Esophagus squamous epithelium (tissue), 4 donors: ENCODE data around the gene ZNF263.

Experiments used
- CTCF ChIP-seq, 6 experiments: fragments of 450-650 bp in 4 of 6; fragments of 200-600 bp in 2 of 6; sonication (generic) in 2 of 6; IDR thresholded peaks; one replicate each; pipeline ENCODE4 v1.5.1; 2016 to 2019; ENCODE audit warnings: antibody characterized with exemption in 6 of 6, mild to moderate bottlenecking in 4 of 6, moderate library complexity in 4 of 6
- POLR2A ChIP-seq, 4 donors: fragments of 450-650 bp; IDR thresholded peaks; one replicate each; pipeline ENCODE4 v1.6.1; 2017; ENCODE audit warnings: antibody characterized with exemption in 4 of 4, mild to moderate bottlenecking in 4 of 4, moderate library complexity in 3 of 4

- TF ChIP-seq CTCF (IDR thresholded peaks at IDR 0.05): no peak
- TF ChIP-seq POLR2A (IDR thresholded peaks at IDR 0.05): no peak
Observed at GRCh38 chr16:3234543-3234856, 48.8 kb upstream of the ZNF263 start.
